GM13976 (cell line): Measurements from ENCODE around the gene LRRC28.
A peak's percentile ranks its signal among the peaks of the same experiment; 100 is the strongest.

Experiments used
- DNase-seq: peaks from one replicate; pipeline ENCODE4 v3.0.0; 2012; ENCODE audit warnings: low spot score
- in situ Hi-C: fragments of 300-500 bp; cut with MboI; formaldehyde crosslinking; loops from one replicate; pipeline ENCODE4 v1.12.0; 2022; ENCODE audit warnings: low sequenced_read_pairs, mixed read lengths, inconsistent platforms; ENCODE audit not compliant: unreplicated experiment
- TF ChIP-seq, protein P1 (sequence below): IDR thresholded peaks from 2 replicates; pipeline ENCODE4 v1.5.1; 2012; ENCODE audit warnings: borderline replicate concordance, mild to moderate bottlenecking; ENCODE audit not compliant: insufficient read depth; ENCODE audit errors: extremely low read depth, missing control alignments, control extremely low read depth

LRRC28 gene

GRCh38 chr15:99343208-99343607 lies 91.9 kb downstream of the LRRC28 start:
- in situ Hi-C loops, result no loop called here
- TF ChIP-seq, protein P1, sequence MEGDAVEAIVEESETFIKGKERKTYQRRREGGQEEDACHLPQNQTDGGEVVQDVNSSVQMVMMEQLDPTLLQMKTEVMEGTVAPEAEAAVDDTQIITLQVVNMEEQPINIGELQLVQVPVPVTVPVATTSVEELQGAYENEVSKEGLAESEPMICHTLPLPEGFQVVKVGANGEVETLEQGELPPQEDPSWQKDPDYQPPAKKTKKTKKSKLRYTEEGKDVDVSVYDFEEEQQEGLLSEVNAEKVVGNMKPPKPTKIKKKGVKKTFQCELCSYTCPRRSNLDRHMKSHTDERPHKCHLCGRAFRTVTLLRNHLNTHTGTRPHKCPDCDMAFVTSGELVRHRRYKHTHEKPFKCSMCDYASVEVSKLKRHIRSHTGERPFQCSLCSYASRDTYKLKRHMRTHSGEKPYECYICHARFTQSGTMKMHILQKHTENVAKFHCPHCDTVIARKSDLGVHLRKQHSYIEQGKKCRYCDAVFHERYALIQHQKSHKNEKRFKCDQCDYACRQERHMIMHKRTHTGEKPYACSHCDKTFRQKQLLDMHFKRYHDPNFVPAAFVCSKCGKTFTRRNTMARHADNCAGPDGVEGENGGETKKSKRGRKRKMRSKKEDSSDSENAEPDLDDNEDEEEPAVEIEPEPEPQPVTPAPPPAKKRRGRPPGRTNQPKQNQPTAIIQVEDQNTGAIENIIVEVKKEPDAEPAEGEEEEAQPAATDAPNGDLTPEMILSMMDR, result no peak
- no peak for DNase-seq

DNA sequence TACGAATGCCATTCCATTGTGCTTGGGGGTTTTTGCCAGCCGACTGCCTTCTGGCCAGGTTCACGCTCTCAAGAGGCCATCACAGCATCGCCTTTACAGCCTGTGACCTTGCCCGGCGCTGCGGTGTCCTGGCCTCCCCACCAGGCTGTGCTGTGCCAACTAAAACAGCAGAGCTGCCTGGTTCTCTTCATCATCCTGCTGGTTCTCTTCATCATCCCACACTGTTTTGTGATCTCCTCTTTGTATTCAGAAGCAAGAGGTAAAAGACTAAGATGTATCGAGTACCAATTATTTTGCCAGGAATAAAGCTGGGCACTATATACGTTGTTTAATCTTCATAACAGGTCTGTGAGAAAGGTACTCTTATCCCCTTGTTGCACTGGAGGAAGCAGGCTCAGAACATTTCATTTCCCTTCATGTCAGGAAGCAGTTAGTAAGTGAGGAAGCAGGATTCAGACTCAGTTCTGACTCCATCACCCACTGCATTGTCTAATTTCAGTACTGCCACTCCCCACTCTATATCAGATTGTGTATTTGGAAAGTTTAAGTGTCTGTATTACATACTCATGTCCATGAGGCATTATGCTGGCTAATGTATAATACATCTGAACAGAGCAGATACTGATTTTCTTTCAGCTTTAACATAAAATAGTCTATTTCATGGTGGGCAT lies 92.7 kb downstream of the LRRC28 start:
- in situ Hi-C loops, result no loop called here
- DNase-seq, result peak; percentile 23

DNA sequence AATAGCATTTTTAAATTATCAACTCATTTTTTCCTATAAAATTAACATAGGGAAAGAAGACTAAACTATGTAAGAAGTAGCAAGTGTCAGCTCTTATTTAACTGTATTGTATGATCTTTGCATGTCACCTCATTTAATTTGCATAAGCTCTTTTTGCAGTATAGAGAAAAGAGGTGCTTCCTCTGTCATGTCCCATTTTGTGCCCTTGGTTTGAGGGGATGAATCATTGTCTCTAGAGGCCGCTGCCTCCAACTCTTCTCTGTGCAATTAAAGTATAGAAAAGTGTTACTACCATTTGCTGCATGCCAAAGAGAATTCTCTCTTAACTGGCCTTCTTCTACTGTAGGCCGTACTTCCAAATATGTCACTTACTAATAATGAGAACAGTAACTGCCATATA lies 93.4 kb downstream of the LRRC28 start:
- in situ Hi-C loops, result no loop called here
- TF ChIP-seq, protein P1, result no peak
- DNase-seq, result peak; percentile 36

More for the DNA sequence above, 92.7 kb downstream of the LRRC28 start:
- TF ChIP-seq, protein P1, result no peak

- no peak for DNase-seq
- TF ChIP-seq, protein P1, result no peak
- in situ Hi-C loops, result no loop called here
Measured at GRCh38 chr15:99345242-99345641, 94.0 kb downstream of the LRRC28 start.

GRCh38 chr15:99345832-99346462 lies 94.7 kb downstream of the LRRC28 start:
- TF ChIP-seq, protein P1, result no peak
- no peak for DNase-seq
- in situ Hi-C loops, result no loop called here

- in situ Hi-C loops, result no loop called here
- TF ChIP-seq, protein P1, result no peak
- DNase-seq, result no peak
Measured at GRCh38 chr15:99347574-99347973, 96.3 kb downstream of the LRRC28 start.
